HG03097 (cell line): ENCODE data around the gene SRGAP1.

ENCODE experiments used
- ATAC-seq: cut with Tn5 transposase; IDR thresholded peaks from one replicate; pipeline ENCODE4 v1.9.1; 2021; ENCODE audit not compliant: unreplicated experiment, low FRiP score

Gene SRGAP1

GRCh38 chr12:63961048-63961447 is 116.5 kb downstream of the SRGAP1 start:
- ATAC-seq, result no peak

- ATAC-seq, result no peak
Observed at GRCh38 chr12:63961543-63961942, 117.0 kb downstream of the SRGAP1 start.

GRCh38 chr12:63963868-63964267 is 119.4 kb downstream of the SRGAP1 start:
- no peak for ATAC-seq

DNA sequence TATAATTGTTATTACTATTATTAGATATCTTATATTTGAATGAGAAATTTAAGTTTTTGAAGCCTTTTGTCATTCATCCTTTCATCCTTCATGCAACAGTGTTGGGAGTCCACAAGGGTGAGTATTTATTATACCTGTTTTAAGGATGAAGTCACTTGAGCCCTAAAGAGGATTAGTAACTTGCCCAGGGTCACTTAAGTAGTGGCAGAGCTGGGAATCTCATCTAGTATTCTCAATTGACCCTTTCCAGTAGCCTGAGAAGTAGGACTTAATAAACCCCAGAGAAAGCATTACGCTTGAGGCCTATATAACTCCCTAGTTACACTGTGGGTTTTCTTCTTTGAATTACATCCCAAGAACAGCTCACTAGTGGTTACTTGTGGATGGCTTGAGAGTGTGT is 119.8 kb downstream of the SRGAP1 start:
- no peak for ATAC-seq

- no peak for ATAC-seq
Observed at GRCh38 chr12:63965936-63966605, 121.6 kb downstream of the SRGAP1 start.

GRCh38 chr12:63966606-63966975 is 122.1 kb downstream of the SRGAP1 start:
- ATAC-seq, result no peak

- ATAC-seq, result no peak
Observed at GRCh38 chr12:63967358-63968145, 123.1 kb downstream of the SRGAP1 start.

DNA sequence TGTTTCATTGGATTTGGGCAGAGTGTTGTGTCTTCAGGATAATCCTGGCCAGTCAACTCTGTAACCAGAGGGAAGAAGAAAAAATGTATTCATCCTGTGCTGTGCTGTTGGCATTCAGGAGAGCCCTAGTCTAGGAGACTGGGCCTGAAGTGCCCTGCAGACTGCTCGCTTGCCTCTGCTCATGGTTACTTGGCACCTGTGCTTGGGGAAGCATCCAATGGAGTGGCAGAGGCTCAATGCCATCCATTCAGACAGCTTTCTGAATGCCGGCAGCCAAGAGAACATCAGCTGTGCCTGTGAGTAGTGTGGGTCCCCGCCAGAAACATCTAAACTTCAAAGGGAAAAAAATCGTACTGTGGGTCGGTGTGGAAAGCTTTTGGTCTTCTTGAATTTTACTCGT is 124.2 kb downstream of the SRGAP1 start:
- no peak for ATAC-seq

DNA sequence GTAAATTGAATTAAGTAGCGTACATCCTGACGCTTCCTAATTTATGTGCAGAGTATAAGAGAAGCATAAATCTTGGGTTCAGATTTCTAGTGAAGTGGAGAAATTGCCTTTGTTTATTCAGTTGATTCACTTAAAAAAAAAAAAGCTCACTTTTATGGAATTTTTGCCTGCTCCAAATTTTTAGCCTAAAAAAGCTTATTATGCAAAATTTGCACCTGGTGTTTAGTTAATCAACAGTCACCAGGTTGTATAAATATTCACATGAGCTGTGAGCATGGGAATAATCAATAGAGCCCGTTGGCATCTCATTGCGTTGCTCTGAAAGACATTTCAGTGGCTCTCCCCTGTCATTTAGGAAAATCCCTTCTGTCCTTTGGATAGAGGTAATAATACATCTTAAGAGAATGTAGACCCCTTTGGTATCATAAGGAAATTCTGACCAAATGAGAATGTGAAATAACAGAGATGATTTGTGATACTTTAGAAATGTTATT is 132.4 kb downstream of the SRGAP1 start:
- no peak for ATAC-seq

- no peak for ATAC-seq
Observed at GRCh38 chr12:63977441-63977840, 132.9 kb downstream of the SRGAP1 start.

DNA sequence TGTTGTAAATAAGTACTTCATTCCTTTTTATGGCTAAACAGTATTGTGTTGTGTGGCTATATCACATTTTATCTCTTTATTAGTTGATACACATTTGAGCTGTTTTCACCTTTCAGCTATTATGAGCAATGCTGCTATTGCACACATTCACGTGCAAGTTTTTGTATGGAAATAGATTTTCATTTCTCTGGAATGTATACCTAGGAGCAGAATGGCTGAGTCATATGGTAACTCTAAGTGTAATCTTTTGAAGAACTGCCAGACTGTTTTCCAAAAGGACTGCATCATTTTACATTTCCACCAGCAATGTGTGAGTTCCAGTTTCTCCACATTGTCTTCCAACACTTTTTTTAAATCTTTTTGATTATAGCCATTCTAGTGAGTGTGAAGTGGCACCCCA is 134.0 kb downstream of the SRGAP1 start:
- no peak for ATAC-seq

DNA sequence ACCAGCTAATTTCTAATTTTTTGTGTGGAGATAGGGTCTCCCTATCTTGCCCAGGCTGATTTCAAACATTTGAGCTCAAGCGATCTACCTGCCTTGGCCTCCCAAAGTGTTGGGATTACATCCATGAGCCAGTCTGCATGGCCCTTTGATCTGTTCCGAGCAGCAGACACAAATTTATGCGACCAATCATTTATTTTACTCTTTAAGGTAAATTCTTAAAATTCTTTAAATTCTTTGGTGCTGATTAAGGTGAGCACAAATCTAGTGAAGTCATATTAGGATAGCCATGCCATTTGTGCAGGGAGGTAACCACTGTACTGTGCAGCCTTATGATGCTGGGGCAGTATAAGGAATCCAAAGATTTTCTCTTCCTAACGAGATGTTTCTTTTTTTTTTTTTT is 135.7 kb downstream of the SRGAP1 start:
- no peak for ATAC-seq

- ATAC-seq, result no peak
Observed at GRCh38 chr12:63981343-63981742, 136.8 kb downstream of the SRGAP1 start.

GRCh38 chr12:63982604-63983295 is 138.2 kb downstream of the SRGAP1 start:
- ATAC-seq, result no peak

GRCh38 chr12:63985456-63985855 is 141.0 kb downstream of the SRGAP1 start:
- no peak for ATAC-seq

DNA sequence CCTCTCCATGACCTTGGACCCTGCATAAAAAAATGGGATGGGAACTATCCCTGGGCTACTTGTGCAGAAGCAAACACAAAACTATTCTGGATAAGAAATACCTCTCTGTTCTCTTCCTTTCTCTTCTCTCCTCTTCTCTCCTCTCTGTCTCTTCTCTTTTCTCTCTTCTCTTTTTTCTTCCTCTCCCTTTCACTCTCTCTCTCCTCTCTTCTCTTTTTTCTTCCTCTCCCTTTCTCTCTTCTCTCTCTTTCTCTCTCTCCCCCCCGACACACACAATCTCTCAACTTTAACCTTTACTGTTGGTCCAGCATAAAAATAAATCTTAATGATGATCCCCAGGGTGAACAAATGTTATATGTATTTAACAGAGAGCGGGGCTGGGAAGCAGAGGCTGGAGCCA is 141.4 kb downstream of the SRGAP1 start:
- ATAC-seq, result no peak

- ATAC-seq, result no peak
Observed at GRCh38 chr12:63989301-63989845, 144.9 kb downstream of the SRGAP1 start.

DNA sequence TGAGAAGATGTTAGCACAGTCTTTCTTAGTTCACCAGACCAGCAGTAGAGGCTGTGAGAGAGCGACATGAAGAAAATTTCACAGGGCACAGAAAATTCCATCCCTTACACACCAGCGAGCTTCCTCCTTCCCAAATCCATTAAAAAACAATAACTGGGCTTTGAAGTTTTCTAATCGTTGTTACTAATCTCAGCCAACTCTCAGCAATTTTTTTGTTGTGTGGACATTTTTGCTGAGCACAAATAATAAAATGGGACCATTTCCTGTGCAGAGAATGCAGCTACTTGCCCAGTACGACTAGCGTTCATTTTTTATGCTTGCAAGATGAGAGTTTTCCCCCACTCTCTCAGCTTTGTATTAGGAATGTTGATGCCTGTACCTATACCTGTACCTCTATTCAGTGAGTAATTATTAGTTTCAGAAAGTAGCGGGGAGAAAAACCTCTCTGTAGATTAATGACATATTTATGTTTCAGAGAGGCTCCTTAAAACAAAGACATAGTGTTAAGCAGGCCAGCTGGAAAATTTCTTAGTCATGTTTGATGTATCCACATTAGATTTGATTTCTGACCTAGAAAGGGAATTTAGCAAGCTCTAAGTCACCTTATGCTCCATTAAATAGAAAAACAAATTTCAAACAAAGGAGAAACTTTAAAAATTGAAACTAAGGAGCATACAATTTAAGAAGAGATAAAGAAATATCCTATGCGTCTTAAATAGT is 146.5 kb downstream of the SRGAP1 start:
- ATAC-seq, result no peak

GRCh38 chr12:63994704-63995103 is 150.2 kb downstream of the SRGAP1 start:
- no peak for ATAC-seq

DNA sequence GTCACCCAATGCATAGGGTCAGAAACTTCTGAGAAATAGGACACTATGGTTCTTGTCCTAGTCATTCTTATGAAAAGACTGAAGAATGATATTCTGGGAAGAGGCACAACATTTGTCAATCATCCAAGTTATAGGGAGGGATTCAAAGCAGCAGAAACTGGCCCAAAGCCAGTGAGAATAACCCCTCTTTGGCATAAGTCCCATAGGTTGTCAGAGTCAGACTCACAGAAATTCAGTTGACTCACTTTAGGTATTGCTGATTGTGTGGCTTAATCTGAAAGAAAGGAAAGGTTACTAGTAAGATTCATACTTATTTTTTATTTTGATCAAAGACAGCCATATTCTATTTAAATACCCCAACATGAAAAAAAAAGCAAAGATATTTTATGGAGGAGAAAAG is 151.0 kb downstream of the SRGAP1 start:
- no peak for ATAC-seq

DNA sequence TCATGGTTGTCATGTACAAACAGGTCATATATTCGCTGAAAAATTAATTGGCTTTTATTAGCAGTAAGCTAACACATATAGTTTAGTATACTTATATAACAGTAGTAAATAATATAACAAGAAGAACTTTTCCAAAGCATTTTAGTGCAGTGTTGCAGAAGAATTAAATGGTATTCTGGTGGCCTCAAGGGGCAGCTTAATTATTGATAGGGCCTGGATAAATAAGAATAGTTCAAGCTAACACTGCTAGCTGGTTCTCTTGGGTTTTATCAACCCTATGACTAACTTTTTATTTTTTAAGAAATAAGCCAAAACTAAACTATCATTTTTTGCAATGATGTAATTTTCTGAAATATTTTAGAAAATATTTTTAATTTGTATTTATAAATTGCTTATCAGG is 152.1 kb downstream of the SRGAP1 start:
- ATAC-seq, result no peak
